22Rv1 (cell line): Measurements from ENCODE around the gene GCNT4.

ENCODE experiments used
- CTCF ChIP-seq: fragments of 450-650 bp; IDR thresholded peaks from 2 replicates; pipeline ENCODE4 v1.5.1; 2017; ENCODE audit warnings: mild to moderate bottlenecking
- ZFX ChIP-seq: fragments of 450-650 bp; IDR thresholded peaks from 2 replicates; pipeline ENCODE4 v1.6.1; 2017; ENCODE audit warnings: antibody characterized with exemption, borderline replicate concordance

- TF ChIP-seq CTCF: no peak
- TF ChIP-seq ZFX: no peak
Observed at GRCh38 chr5:75091597-75091996, 39.2 kb upstream of the GCNT4 start.
